Mammary epithelial cell (primary cell): ENCODE measurements around the gene IL17RA.

Experiments used
- EZH2 ChIP-seq: IDR thresholded peaks from 2 replicates; pipeline ENCODE4 v1.6.1; 2012; ENCODE audit warnings: low read length, inconsistent platforms, borderline replicate concordance
- TF ChIP-seq, protein P1 (sequence below), 2 donors: IDR thresholded peaks in 1 of 2; conservative IDR thresholded peaks in 1 of 2; 2 replicates each; pipeline ENCODE4 v1.5.1; 2011 to 2012; ENCODE audit warnings: inconsistent platforms in 2 of 2, low read length in 2 of 2, mild to moderate bottlenecking in 2 of 2, control low read depth in 1 of 2, low read depth in 1 of 2; ENCODE audit not compliant: insufficient read depth in 1 of 2; ENCODE audit errors: extremely low read depth in 1 of 2

DNA sequence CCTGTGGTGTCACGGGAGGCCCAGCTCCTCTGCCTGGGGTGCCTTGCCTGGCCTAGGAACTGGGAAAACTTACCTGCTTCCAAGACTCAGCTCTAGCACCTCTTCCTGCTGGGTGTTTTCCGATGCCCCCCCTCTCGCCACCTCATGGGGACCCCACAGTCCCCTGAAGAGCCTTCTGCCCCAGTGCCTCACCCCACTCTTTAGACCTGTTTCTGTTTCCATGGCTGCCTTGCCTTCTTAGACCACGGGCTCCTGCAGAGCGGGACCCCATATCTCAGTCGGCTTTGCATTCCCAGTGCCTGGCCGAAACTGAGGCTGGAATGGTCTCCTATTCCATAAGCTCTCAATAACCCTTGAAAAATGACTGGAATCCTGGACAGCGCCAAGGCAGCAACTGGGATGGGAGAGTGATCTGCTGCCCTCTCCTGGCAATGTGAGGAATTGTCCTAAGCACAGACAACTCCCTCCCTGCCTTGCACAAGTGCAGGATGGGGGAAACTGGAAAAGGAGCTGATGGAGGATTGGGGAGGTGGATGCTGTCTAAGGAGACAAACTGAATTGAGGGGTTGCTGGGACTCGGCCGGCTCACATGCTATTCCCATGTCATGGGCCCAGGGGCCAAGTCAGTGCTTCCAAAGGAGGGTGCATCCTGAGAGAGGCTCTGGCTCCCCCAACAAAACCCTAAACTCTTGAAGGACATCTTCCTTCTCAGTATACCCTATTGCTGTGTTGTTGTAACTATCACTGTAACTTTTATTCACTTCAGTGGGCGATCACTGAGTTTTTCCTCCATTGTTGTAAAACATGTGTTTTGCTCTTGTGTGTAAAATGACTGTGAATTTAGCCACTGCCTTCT, 26.6 kb upstream of the IL17RA start:
- TF ChIP-seq EZH2 = no peak
- TF ChIP-seq, protein P1, sequence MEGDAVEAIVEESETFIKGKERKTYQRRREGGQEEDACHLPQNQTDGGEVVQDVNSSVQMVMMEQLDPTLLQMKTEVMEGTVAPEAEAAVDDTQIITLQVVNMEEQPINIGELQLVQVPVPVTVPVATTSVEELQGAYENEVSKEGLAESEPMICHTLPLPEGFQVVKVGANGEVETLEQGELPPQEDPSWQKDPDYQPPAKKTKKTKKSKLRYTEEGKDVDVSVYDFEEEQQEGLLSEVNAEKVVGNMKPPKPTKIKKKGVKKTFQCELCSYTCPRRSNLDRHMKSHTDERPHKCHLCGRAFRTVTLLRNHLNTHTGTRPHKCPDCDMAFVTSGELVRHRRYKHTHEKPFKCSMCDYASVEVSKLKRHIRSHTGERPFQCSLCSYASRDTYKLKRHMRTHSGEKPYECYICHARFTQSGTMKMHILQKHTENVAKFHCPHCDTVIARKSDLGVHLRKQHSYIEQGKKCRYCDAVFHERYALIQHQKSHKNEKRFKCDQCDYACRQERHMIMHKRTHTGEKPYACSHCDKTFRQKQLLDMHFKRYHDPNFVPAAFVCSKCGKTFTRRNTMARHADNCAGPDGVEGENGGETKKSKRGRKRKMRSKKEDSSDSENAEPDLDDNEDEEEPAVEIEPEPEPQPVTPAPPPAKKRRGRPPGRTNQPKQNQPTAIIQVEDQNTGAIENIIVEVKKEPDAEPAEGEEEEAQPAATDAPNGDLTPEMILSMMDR (conservative IDR thresholded peaks at IDR 0.05 in 1 of 2, IDR thresholded peaks at IDR 0.05 in 1 of 2; ENCODE audit: extremely low read depth in 1 of 2, insufficient read depth in 1 of 2, low read depth in 1 of 2, low read length in 2 of 2) = peak; percentile 97
